Measurements from ENCODE around the gene PBX3.

DNA sequence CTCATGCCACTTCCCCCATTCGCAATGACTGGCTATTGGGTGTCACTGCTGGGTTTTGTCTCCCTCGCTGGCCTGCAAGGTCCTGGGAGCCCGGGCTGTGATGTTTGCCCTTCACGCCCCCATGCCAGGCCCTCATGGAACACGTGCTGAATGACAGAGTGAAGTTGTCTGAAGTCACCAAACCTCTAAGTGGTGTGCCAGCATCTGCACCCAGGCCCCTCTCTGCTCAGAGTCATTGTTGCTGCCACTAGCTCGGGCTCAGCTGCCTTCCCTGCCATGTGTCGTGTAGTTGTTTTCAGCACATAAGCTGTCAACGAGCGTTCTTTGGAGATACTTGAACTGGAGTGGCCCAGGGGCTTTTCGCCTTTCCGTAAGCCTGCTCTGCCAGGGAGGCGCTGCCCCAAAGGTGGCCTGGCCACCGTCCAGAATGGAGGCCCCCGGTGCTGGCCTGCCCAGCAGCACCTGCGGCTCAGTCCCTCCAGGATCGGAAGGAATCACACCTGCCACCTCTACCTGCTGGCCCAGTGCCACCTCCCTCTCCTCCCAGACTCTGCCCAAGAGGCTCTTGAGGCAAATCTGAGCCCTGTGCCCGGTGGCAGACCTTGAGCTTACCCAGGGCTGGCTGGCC, 250.1 kb downstream of the PBX3 start:
- TF ChIP-seq POLR2AphosphoS5 (IDR thresholded peaks at IDR 0.05; ENCODE audit: low read depth, low read length) (no peak), TAF1 (IDR thresholded peaks at IDR 0.05; ENCODE audit: borderline replicate concordance, low read depth, low read length) (no peak)
